ENCODE results near the gene AFMID. TPM values are rescaled to one million over a fixed set of nuclear protein-coding genes. Genes with fewer than 3 reads are reported as not detected.

AFMID gene
- total and polyA plus RNA-seq, 7 donors, result 6.1 to 32.9 (median 11.4) TPM

DNA sequence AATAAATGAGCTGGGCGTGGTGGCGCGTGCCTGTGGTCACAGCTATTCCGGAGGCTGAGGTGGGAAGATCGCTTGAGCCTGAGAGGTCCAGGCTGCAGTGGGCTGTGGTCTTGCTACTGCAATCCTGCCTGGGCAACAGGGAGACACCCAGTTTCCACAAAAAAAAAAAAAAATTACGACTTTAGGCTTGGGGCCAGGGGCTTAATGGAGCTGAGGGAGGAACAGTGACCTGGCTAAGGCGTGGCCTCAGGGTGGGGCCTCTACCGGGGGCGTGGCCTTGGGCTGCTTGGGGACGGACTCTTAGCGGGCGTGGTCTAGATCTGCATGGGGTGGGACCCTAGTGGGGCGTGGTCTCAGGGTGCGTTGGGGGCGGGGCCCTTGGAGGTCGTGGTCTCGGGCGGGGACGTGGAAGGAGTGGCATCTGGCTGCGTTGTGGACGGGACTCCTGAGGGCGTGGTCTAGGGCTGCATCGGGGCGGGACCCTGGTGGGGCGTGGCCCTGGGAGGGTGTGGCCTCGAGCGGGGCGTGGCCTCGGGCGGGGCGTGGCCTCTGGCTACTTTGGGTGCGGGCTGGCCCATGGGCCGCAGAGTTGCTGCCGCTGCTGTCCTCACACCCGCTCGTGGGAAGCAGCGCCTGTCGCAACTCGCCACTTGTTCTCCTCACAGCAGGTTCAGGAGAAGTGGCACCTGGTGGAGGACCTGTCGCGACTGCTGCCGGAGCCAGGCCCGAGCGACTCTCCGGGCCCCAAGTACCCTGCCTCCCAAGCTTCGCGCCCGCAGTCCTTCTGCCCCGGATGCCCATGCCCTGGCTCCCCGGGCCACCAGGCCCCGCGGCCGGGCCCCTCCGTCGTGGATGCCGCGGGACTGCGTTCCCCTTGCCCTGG is 46.8 kb upstream of the AFMID start:
- Histone ChIP-seq H3K36me3 (no peaks in the 10 kb centered on the region), H3K4me3 (peak overlapping the region in 1 of 4 donors; percentile 11), H3K4me1 (peaks cover 0 to 33% (median 29%) of the 10 kb centered on the region in 4 donors), H3K9me3 (no peaks in the 10 kb centered on the region), H3K27ac (peak overlapping the region in 2 of 4 donors; percentile 28 to 32), H3K27me3 (peaks cover 0 to 25% (median 12%) of the 10 kb centered on the region in 3 donors)
- 19 to 33% methylated on average over 58 of the region's 58 CpGs for WGBS, 2 donors
- peak; percentile 90 for DNase-seq
- TF ChIP-seq POLR2A (IDR thresholded peaks at IDR 0.05) (no peak), POLR2AphosphoS5 (IDR thresholded peaks at IDR 0.05) (no peak), EP300 (IDR thresholded peaks at IDR 0.05) (no peak)
- intact Hi-C loops (cut with DNase I), result no loop called here

DNA sequence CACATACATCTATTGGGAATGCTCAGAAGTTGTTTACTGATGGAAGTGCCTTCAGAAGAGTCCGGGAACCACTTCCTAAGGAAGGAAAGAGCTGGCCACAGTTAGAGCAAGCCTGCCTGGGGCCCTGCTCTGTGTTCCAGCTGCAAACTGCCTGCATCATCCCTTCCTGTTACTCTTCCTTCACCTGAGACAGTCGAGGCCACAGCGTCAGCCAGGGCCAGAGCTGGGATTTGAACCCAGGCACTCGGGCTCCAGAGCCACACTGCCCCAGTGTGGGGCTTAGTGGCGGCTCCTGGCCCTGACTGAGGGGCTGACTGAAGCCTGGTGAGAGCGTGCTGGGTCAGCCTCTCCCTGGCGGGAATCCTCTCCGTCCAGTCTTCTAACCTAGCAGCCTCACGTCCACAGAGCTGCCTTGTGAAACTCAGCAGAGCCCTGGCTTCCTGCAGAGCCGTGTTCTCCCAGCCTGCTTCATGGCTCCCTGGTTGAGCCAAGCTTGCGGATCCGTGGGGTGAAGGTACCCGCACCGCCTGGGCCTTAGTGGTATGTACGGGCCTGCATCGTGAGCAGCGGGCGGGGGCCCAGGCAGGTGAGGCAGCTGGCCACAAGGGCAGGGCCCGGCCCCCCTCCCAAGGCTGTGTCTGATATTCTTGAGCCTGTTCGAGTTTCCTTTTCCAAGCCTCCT is 45.6 kb upstream of the AFMID start:
- DNase-seq, result no peak
- no peaks in the 10 kb centered on the region for H3K9me3 ChIP-seq
- H3K27me3 ChIP-seq, result peaks cover 0 to 25% (median 12%) of the 10 kb centered on the region in 3 donors
- H3K27ac ChIP-seq, result no peak overlapping the region
- H3K36me3 ChIP-seq, result no peaks in the 10 kb centered on the region
- peaks cover 0 to 37% (median 31%) of the 10 kb centered on the region in 4 donors for H3K4me1 ChIP-seq
- 40 to 75% methylated on average over 20 of the region's 20 CpGs for WGBS, 2 donors
- intact Hi-C loops (cut with DNase I), result no loop called here
- no peak overlapping the region for H3K4me3 ChIP-seq
- TF ChIP-seq EP300 (IDR thresholded peaks at IDR 0.05), result no peak
- TF ChIP-seq POLR2AphosphoS5 (IDR thresholded peaks at IDR 0.05), result no peak
- TF ChIP-seq, protein P1, sequence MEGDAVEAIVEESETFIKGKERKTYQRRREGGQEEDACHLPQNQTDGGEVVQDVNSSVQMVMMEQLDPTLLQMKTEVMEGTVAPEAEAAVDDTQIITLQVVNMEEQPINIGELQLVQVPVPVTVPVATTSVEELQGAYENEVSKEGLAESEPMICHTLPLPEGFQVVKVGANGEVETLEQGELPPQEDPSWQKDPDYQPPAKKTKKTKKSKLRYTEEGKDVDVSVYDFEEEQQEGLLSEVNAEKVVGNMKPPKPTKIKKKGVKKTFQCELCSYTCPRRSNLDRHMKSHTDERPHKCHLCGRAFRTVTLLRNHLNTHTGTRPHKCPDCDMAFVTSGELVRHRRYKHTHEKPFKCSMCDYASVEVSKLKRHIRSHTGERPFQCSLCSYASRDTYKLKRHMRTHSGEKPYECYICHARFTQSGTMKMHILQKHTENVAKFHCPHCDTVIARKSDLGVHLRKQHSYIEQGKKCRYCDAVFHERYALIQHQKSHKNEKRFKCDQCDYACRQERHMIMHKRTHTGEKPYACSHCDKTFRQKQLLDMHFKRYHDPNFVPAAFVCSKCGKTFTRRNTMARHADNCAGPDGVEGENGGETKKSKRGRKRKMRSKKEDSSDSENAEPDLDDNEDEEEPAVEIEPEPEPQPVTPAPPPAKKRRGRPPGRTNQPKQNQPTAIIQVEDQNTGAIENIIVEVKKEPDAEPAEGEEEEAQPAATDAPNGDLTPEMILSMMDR (IDR thresholded peaks at IDR 0.05), result no peak
- no peak for TF ChIP-seq POLR2A (IDR thresholded peaks at IDR 0.05)

DNA sequence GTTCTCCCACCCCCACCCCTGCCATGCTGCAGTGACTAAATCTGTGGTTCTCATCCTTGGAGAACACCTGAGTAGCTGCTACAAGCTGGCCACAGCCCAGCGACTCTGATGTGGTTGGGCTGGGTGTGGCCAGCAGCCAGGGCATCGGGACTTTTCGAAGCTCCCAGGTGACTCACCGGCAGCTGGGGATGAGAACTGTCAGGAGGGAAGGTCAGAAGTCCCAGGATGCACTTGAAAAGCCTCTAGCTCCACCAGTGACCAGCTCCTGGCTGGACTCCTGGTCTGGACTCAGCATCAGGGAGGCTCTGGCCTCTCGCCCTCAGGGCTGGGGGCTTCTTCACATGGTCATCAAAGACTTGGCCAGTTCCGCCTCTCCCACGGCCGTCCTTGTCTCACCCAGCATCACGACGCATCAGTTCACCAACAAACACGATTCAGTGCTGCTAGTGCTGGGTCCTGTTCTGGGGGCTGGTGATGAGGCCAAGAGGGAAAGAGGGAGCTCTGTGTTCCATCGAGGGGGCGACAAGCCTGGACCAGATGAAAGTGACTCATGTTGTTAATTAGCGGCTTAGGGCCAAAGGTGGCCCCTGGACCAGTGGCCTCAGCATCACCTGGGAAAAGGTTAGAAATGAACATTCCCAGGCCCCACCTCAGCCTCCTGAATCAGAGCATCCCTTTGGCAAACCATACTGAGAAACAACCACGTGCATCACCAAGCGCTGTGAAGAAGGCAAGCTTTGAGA is 44.9 kb upstream of the AFMID start:
- DNase-seq, result no peak
- H3K27me3 ChIP-seq, result peaks cover 0 to 25% (median 12%) of the 10 kb centered on the region in 3 donors
- TF ChIP-seq, protein P1 (IDR thresholded peaks at IDR 0.05), result no peak
- TF ChIP-seq EP300 (IDR thresholded peaks at IDR 0.05), result no peak
- TF ChIP-seq POLR2AphosphoS5 (IDR thresholded peaks at IDR 0.05), result no peak
- no peaks in the 10 kb centered on the region for H3K9me3 ChIP-seq
- WGBS, 2 donors, result 37 to 72% methylated on average over 16 of the region's 16 CpGs
- peaks cover 0 to 37% (median 31%) of the 10 kb centered on the region in 4 donors for H3K4me1 ChIP-seq
- intact Hi-C loops (cut with DNase I), result no loop called here
- H3K36me3 ChIP-seq, result no peaks in the 10 kb centered on the region
- no peak overlapping the region for H3K4me3 ChIP-seq
- no peak overlapping the region for H3K27ac ChIP-seq

DNA sequence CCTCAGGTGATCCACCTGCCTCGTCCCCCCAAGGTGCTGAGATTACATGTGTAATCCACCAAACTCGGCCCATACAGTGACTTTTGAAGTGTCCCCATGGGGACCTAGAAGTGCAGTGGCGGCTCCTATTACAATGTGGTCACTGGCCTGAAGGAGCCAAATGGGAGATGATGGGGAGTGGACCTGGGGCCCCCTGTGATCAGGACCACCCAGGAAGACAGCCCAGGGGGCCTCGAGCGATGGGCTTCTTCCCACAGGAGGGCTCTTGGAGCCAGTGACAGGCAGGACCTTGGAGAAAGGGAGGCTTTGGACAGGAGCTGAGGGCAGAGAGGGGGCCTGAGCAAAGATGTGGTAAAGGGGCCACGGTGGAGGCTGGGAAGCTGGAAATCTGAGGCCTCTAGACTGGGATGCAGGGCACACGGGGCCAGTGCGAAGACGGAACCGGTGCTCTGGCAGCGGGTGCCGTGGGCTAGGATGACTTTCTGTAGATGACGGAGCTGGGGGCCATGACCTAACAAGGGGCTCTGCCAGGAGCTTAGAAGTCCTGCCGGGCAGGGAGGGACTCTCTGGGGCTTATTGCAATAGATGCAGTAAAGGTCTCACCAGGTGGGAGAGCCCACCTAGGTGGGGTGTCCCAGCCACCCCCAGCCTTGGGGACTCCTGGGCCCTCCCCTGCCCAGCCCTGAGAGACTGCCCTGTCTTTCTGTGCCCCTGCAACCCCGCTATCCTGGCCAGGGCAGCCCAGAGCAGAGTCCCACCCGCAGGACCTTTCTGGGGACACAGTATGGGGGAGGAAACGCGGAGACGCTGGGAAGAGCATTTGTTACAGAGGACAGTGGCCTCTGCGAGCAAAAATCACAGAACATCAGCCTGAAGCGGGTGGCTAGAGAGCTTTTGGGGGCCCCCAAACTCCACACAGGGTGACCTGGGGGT is 43.7 kb upstream of the AFMID start:
- DNase-seq, result no peak
- TF ChIP-seq POLR2AphosphoS5 (IDR thresholded peaks at IDR 0.05), result no peak
- TF ChIP-seq, protein P1 (IDR thresholded peaks at IDR 0.05), result no peak
- TF ChIP-seq EP300 (IDR thresholded peaks at IDR 0.05), result no peak
- no peak for TF ChIP-seq POLR2A (IDR thresholded peaks at IDR 0.05)
- H3K27ac ChIP-seq, result peak overlapping the region; percentile 46 to 62 (median 56)
- intact Hi-C loops (cut with DNase I), result no loop called here
- WGBS, 2 donors, result 86 to 91% methylated on average over 21 of the region's 21 CpGs
- no peaks in the 10 kb centered on the region for H3K9me3 ChIP-seq
- no peak overlapping the region for H3K4me3 ChIP-seq
- peaks cover 0 to 37% (median 31%) of the 10 kb centered on the region in 4 donors for H3K4me1 ChIP-seq
- H3K27me3 ChIP-seq, result peaks cover 0 to 25% (median 12%) of the 10 kb centered on the region in 3 donors
- H3K36me3 ChIP-seq, result no peaks in the 10 kb centered on the region
